Measurements from ENCODE around the gene CCDC192.

The CCDC192 gene

GRCh38 chr5:127923804-127924570 lies 220.8 kb downstream of the CCDC192 start:
- H3K79me2 ChIP-seq (ENCODE audit: control insufficient read depth, low read length): no peaks in the 10 kb centered on the region
- no peaks in the 10 kb centered on the region for H3K27me3 ChIP-seq (ENCODE audit: control insufficient read depth, low read length)
- no peak overlapping the region for H3K4me2 ChIP-seq (ENCODE audit: low read length)
- H3F3A ChIP-seq (ENCODE audit: control insufficient read depth, insufficient read depth): no peaks in the 10 kb centered on the region
- no peaks in the 10 kb centered on the region for H3K9me3 ChIP-seq (ENCODE audit: control insufficient read depth, insufficient read depth, low read length)
- no peaks in the 10 kb centered on the region for H4K20me1 ChIP-seq (ENCODE audit: control insufficient read depth, insufficient read depth, low read depth, low read length)
- TF ChIP-seq CTCF (IDR thresholded peaks at IDR 0.05; ENCODE audit: low read depth, low read length, poor library complexity, severe bottlenecking) (no peak), EZH2phosphoT487 (IDR thresholded peaks at IDR 0.05; ENCODE audit: borderline replicate concordance, low read length) (no peak)
- H3K4me1 ChIP-seq (ENCODE audit: control insufficient read depth, low read length): peaks cover 3% of the 10 kb centered on the region; the same call in 1 of the 2 replicates
- no peaks in the 10 kb centered on the region for H3K9me2 ChIP-seq (replicated peaks; ENCODE audit: control insufficient read depth, low read length)
- H3K4me3 ChIP-seq (ENCODE audit: low read length): no peak overlapping the region
- H3K27ac ChIP-seq (ENCODE audit: low read depth, low read length): no peak overlapping the region
- no peaks in the 10 kb centered on the region for H3K36me3 ChIP-seq (ENCODE audit: control insufficient read depth, low read length)

GRCh38 chr5:127924606-127925005 lies 221.4 kb downstream of the CCDC192 start:
- no peaks in the 10 kb centered on the region for H3K9me3 ChIP-seq (ENCODE audit: control insufficient read depth, insufficient read depth, low read length)
- no peak overlapping the region for H3K4me2 ChIP-seq (ENCODE audit: low read length)
- no peaks in the 10 kb centered on the region for H3K27me3 ChIP-seq (ENCODE audit: control insufficient read depth, low read length)
- H3F3A ChIP-seq (ENCODE audit: control insufficient read depth, insufficient read depth): no peaks in the 10 kb centered on the region
- no peaks in the 10 kb centered on the region for H3K36me3 ChIP-seq (ENCODE audit: control insufficient read depth, low read length)
- TF ChIP-seq CTCF (IDR thresholded peaks at IDR 0.05; ENCODE audit: low read depth, low read length, poor library complexity, severe bottlenecking): no peak
- TF ChIP-seq EZH2phosphoT487 (IDR thresholded peaks at IDR 0.05; ENCODE audit: borderline replicate concordance, low read length): no peak
- H4K20me1 ChIP-seq (ENCODE audit: control insufficient read depth, insufficient read depth, low read depth, low read length): no peaks in the 10 kb centered on the region
- no peak overlapping the region for H3K4me3 ChIP-seq (ENCODE audit: low read length)
- H3K4me1 ChIP-seq (ENCODE audit: control insufficient read depth, low read length): peaks cover 3% of the 10 kb centered on the region; the same call in 1 of the 2 replicates
- H3K79me2 ChIP-seq (ENCODE audit: control insufficient read depth, low read length): no peaks in the 10 kb centered on the region
- H3K9me2 ChIP-seq (replicated peaks; ENCODE audit: control insufficient read depth, low read length): no peaks in the 10 kb centered on the region
- H3K27ac ChIP-seq (ENCODE audit: low read depth, low read length): no peak overlapping the region

- Histone ChIP-seq H3K4me2 (ENCODE audit: low read length) (no peak overlapping the region), H3K27ac (ENCODE audit: low read depth, low read length) (no peak overlapping the region), H3K9me3 (ENCODE audit: control insufficient read depth, insufficient read depth, low read length) (no peaks in the 10 kb centered on the region), H3K4me1 (ENCODE audit: control insufficient read depth, low read length) (no peaks in the 10 kb centered on the region), H3K79me2 (ENCODE audit: control insufficient read depth, low read length) (no peaks in the 10 kb centered on the region), H3K27me3 (ENCODE audit: control insufficient read depth, low read length) (no peaks in the 10 kb centered on the region), H4K20me1 (ENCODE audit: control insufficient read depth, insufficient read depth, low read depth, low read length) (no peaks in the 10 kb centered on the region), H3F3A (ENCODE audit: control insufficient read depth, insufficient read depth) (no peaks in the 10 kb centered on the region), H3K36me3 (ENCODE audit: control insufficient read depth, low read length) (no peaks in the 10 kb centered on the region), H3K4me3 (ENCODE audit: low read length) (no peak overlapping the region), H3K9me2 (replicated peaks; ENCODE audit: control insufficient read depth, low read length) (no peaks in the 10 kb centered on the region)
- no peak for TF ChIP-seq EZH2phosphoT487 (IDR thresholded peaks at IDR 0.05; ENCODE audit: borderline replicate concordance, low read length)
- no peak for TF ChIP-seq CTCF (IDR thresholded peaks at IDR 0.05; ENCODE audit: low read depth, low read length, poor library complexity, severe bottlenecking)
Observed at GRCh38 chr5:127925916-127926315, 222.7 kb downstream of the CCDC192 start.
